PC-9 (cell line): ENCODE data around the gene OSMR.

Source experiments
- EZH2 ChIP-seq: fragments of 200-600 bp; sonication (generic); IDR thresholded peaks from 2 replicates; pipeline ENCODE4 v1.8.0; 2017; ENCODE audit warnings: antibody characterized with exemption, low read depth
- TF ChIP-seq, protein P1 (sequence below): fragments of 200-600 bp; sonication (generic); conservative IDR thresholded peaks from 2 replicates; pipeline ENCODE4 v1.6.1; 2017; ENCODE audit warnings: mixed run types, antibody characterized with exemption, mild to moderate bottlenecking, moderate library complexity

DNA sequence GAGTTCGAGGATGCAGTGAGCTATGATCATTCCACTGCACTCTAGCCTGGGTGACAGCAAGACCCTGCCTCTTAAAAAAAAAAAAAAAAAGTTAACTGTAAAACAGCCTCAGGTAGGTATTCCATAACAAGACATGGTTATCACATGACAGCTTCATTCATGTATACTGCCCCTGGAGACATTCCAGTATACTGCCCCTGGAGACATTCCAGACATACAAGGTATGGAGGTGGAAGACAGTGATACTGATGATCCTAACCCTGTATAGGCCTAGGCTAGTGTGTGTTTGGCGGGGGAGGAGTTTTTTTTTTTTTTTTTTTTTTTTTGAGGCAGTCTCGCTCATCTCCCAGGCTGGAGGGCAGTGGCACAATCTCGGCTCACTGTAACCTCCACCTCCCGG is 122.9 kb downstream of the OSMR start:
- TF ChIP-seq, protein P1, sequence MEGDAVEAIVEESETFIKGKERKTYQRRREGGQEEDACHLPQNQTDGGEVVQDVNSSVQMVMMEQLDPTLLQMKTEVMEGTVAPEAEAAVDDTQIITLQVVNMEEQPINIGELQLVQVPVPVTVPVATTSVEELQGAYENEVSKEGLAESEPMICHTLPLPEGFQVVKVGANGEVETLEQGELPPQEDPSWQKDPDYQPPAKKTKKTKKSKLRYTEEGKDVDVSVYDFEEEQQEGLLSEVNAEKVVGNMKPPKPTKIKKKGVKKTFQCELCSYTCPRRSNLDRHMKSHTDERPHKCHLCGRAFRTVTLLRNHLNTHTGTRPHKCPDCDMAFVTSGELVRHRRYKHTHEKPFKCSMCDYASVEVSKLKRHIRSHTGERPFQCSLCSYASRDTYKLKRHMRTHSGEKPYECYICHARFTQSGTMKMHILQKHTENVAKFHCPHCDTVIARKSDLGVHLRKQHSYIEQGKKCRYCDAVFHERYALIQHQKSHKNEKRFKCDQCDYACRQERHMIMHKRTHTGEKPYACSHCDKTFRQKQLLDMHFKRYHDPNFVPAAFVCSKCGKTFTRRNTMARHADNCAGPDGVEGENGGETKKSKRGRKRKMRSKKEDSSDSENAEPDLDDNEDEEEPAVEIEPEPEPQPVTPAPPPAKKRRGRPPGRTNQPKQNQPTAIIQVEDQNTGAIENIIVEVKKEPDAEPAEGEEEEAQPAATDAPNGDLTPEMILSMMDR: no peak
- no peak for TF ChIP-seq EZH2
